GM18867 (cell line): ENCODE results near the gene FYB1.

Experiments used
- ATAC-seq: cut with Tn5 transposase; IDR thresholded peaks from one replicate; pipeline ENCODE4 v1.9.1; 2021; ENCODE audit warnings: mild to moderate bottlenecking, moderate library complexity; ENCODE audit not compliant: unreplicated experiment

FYB1 gene

DNA sequence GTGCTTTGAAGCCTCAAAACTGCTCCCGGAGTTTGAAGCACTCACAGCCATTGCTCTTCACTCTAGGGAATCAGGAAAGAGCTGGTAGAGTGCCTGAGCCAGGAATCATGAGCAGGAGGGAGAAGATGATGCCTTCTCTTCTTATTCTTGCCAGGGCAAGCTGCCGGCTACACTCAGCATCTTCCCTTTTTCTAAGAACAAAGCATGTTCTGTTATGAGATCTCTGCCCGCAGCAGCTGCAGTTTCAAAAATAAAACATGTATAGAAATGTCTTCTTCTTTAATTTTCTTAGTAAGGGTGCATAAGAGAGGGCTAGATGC lies 87.3 kb downstream of the FYB1 start:
- ATAC-seq = no peak

GRCh38 chr5:39131210-39132127 lies 87.9 kb downstream of the FYB1 start:
- no peak for ATAC-seq

DNA sequence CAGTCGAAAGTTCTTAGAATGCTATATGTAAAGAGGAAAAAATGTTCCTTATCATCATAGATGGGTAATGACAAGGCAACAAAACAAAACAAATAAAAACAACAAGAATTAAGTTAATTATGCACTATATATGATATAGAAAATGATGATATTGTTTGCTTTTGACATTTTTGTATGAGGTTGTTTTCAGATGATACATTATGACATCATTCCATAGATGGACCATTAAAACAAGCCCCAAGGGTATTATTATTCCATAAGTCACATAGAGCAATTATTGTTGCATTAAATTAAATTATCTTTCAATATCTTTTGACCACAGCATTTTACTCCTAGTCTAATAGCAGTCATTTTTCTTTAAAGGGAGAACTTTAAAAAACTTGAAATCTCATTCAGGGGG lies 88.6 kb downstream of the FYB1 start:
- ATAC-seq = no peak

DNA sequence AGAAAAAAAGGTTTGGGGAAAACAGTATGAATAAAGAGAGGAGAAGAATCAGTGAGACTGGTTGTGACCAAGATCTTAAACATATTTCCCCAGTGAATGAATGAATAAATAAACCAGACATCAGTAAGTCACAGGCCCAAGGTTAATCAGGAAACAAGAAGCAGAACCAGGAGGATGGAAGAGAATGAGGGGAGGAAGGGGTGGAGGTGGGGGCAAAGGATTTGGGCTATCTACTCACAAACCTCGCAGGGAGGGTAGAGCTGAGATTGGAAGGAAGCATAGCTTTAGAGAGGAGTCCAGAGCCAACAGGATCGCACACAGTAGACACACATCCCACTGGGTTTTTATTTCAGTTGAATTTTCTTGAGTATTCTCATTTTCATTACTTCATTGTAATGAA lies 97.4 kb downstream of the FYB1 start:
- no peak for ATAC-seq

GRCh38 chr5:39121315-39121714 lies 98.0 kb downstream of the FYB1 start:
- no peak for ATAC-seq

DNA sequence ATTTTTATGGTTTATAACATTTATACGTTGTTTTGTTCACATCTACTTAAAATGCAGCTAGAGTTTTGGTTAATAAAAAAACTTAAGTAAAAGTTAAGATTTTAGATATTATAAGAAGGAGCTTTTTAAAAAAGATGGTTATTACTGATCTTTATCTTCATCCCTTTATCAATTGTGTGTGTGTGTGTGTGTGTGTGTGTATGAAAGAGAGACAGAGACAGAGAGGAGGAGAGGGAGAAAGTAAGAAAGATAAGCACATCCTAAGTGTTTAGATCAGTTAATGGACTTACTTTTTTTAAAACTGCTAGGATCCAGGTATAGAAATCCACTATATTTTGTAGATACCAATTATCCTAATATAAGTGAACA lies 99.3 kb downstream of the FYB1 start:
- no peak for ATAC-seq

DNA sequence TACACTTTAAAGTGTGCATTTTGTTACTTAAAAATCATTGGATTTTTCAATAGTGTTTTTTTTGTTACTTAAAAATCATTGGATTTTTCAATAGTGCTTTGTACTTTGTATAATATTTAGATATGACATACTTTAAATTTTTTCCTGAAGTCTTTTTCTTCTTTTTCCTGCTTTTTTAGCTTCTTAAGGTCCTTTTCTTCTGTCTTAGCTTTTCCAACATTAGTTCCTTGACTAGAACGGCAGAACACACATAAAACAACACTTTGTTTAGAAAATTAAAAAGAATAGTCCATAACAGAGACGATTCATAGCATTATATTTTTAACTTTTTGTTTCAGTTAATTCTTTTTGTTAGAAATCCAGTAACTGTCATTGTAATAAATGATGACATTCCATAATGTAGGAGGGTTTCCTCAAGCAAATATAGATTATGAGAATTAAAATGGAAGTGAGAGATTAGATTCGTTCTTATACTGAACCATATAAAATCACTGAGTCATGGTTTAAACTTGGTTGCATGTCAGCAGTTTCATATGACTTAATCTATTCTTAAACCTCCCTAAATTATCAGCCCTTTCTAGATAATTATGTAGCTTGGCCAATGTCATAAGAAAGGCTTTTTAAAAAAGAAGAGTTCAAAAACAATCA lies 99.8 kb downstream of the FYB1 start:
- no peak for ATAC-seq

GRCh38 chr5:39118638-39119037 lies 100.7 kb downstream of the FYB1 start:
- ATAC-seq = no peak

DNA sequence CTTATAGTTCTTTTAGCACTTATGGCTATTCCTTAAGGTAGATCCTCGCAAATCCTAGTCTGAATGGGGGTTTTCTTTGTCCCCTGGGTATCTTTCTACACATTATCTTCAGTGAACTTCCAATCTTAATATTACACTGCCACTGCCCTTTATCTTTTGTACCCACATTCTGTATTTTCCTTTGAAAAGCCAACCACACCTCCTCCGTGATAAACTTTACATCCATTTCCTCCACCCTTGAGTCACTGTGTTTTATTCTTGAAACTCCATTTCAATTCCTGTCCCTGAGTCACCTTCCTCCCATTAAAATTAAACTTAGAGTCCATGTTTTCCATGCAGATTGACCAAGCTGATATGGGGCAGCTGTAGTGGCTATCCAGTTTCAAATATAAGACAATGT lies 102.0 kb downstream of the FYB1 start:
- ATAC-seq = no peak

GRCh38 chr5:39116344-39117170 lies 102.8 kb downstream of the FYB1 start:
- ATAC-seq = no peak

GRCh38 chr5:39115644-39116343 lies 103.6 kb downstream of the FYB1 start:
- ATAC-seq = no peak

DNA sequence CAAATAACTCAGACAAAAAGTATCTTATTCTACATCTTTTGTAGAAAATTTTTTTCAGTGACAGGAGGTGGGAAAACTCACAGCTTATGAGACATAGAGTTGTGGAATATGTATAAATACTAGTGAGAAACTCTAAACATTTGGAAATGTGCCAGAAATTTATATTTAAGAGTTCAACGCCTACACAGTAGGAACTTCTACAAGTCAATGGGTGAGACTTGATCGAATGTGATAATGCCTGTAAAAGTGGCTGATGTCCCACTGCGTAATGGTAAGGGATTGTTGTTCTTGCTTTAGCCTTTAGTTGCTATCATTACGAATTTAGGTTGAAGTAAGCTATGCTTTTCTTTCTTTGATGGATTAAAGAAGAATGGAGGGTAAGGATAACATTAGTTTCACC lies 105.2 kb downstream of the FYB1 start:
- no peak for ATAC-seq

DNA sequence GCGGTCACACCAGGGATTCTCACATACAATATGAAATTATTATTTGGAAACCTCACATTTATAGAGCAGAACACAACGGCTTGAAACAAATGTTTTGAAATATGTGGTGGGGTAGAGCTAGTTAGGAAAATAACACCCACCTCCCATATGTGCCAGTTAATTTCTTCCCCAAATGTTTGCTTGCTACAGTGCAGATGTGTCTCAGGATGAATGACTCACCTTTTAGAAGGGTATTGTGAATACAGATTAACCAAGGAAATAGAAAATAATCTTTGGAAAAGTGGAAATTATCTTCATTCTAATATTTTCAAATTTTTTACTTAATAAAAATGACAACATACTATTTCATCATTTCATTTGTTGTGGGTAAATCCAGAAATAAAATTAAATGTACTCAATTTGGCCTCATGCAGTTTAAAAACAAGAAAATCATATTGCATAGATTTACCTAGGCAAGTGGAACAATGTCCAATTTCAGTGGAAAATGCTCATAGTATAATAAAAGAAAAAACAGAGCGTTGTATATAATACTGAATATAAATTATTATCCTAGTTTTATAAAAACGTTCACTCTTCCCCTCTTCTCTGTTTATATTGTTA lies 105.9 kb downstream of the FYB1 start:
- ATAC-seq = no peak

GRCh38 chr5:39109606-39110005 lies 109.8 kb downstream of the FYB1 start:
- ATAC-seq = no peak

DNA sequence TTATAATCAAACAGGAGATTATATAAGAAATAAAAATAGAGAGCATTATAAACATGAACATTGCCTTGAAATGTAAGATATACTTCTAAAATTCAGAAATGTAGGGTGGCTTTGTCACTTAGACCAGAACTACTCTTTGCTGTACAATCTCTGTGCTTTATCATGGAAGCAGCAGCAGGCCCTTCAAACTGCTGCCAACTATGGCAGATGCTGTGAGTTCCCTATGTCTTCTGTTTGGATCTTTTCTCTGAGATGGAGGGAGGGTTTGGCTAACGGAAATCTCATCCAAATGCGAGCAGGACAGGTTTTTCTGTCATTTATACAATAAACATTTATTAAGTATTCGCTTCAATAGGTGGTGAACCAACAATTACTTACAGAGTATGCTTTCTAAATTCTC lies 110.4 kb downstream of the FYB1 start:
- no peak for ATAC-seq

DNA sequence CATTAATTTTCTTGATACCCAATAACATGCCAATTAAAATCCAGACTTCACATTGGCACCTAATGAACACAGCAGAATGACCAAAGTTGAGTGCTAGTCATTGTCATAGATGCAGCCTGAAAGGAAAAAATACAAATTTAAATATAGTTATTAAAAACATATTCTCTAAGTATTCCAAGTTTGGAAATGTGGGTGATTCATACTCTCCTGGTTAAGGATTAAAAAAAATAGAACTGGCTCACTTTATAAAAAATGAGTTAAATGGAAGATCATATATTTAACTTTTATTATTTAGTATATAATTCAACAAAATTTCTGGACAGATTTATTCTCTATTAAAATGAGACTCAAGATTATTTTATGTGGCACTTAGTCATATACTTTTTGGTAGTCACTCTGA lies 112.0 kb downstream of the FYB1 start:
- no peak for ATAC-seq

- ATAC-seq = no peak
Observed at GRCh38 chr5:39106322-39106721, 113.0 kb downstream of the FYB1 start.

DNA sequence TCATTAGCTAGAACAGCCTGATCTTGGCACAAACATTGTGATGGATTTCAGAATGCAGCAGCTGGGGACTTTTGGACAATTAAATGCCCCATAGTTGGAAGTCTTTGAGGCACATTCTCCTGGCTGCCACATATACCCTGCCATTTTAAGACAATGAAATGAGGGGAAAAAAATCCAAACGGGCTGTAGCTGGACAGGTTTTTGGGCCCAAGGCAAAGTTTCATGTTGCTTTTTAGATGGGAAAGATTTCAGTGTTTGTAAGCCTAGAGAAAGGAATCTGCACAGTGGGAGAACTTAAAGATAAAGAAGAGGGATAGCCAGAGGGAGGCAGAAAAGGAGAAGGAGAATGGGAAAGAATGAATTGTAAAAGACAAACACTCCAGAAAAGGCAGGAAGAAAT lies 115.1 kb downstream of the FYB1 start:
- ATAC-seq = no peak

DNA sequence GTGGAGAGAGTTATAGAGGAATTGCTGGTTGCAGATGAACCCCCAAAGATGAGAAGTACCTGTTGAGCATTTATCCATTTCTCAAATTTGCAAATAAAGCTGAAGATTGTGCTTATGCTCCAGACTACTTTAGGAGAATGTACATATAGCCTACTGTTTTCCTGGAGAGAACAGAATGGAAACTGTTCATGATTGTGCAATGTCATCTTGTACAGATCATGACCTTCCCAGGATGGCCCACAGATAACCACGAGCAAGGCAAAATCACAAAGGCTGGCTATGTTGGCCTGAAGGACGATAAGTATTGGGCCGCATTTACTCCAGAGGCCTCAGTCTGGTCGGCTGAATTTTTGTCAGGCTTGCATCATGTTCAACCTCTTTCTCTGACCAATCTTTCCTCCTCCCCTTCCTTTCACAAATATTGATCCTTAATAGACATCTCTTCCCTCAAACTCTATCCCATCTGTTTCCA lies 116.6 kb downstream of the FYB1 start:
- ATAC-seq = no peak

GRCh38 chr5:39100851-39101396 lies 118.4 kb downstream of the FYB1 start:
- ATAC-seq = no peak
